OCI-LY1 (cell line): Measurements from ENCODE around the gene ROPN1L.

Experiments used
- H2AFZ ChIP-seq: fragments of 200-600 bp; sonication (generic), shearing (Covaris generic); 2 replicates; pipeline ENCODE4 v1.6.0; 2014; ENCODE audit warnings: antibody characterized with exemption, mild to moderate bottlenecking, low read length
- H3F3A ChIP-seq: fragments of 200-600 bp; sonication (generic), shearing (Covaris generic); 2 replicates; pipeline ENCODE4 v1.6.0; 2014; ENCODE audit warnings: mild to moderate bottlenecking, antibody characterized with exemption, low read length, moderate library complexity; ENCODE audit not compliant: insufficient read depth
- H3K27ac ChIP-seq: fragments of 200-600 bp; sonication (generic); 2 replicates; pipeline ENCODE4 v1.5.1; 2014; ENCODE audit warnings: low read length, mixed run types, mild to moderate bottlenecking, low read depth; ENCODE audit not compliant: poor library complexity, severe bottlenecking
- H3K27me3 ChIP-seq: fragments of 200-600 bp; sonication (generic); 2 replicates; pipeline ENCODE4 v1.6.0; 2014; ENCODE audit warnings: antibody characterized with exemption, mild to moderate bottlenecking, low read length, moderate library complexity; ENCODE audit not compliant: insufficient read depth
- H3K36me3 ChIP-seq: fragments of 200-600 bp; sonication (generic); 2 replicates; pipeline ENCODE4 v1.6.1; 2014; ENCODE audit warnings: mild to moderate bottlenecking, antibody characterized with exemption, low read length, moderate library complexity, mixed read lengths; ENCODE audit not compliant: insufficient read depth
- H3K4me1 ChIP-seq: fragments of 200-600 bp; sonication (generic); 2 replicates; pipeline ENCODE4 v1.5.1; 2014; ENCODE audit warnings: mild to moderate bottlenecking, low read length, moderate library complexity; ENCODE audit not compliant: insufficient read depth, severe bottlenecking
- H3K4me2 ChIP-seq: fragments of 200-600 bp; sonication (generic), shearing (Covaris generic); 2 replicates; pipeline ENCODE4 v1.6.1; 2014; ENCODE audit warnings: low read length
- H3K4me3 ChIP-seq: fragments of 200-600 bp; sonication (generic); 2 replicates; pipeline ENCODE4 v1.5.1; 2014; ENCODE audit warnings: low read length, low read depth, mild to moderate bottlenecking, mixed read lengths; ENCODE audit not compliant: poor library complexity, severe bottlenecking
- H3K79me2 ChIP-seq: fragments of 200-600 bp; shearing (Covaris generic); 2 replicates; pipeline ENCODE4 v1.6.1; 2016; ENCODE audit warnings: mixed run types, low read length, mixed read lengths; ENCODE audit not compliant: insufficient read depth
- H3K9ac ChIP-seq: fragments of 200-600 bp; sonication (generic), shearing (Covaris generic); 2 replicates; pipeline ENCODE4 v1.6.1; 2014; ENCODE audit warnings: mild to moderate bottlenecking, low read length, mixed read lengths
- H3K9me2 ChIP-seq: fragments of 200-600 bp; sonication (generic), shearing (Covaris generic); 2 replicates; pipeline ENCODE4 v1.6.1; 2014; ENCODE audit warnings: low read depth, mild to moderate bottlenecking, low read length, mixed read lengths
- H3K9me3 ChIP-seq: fragments of 200-600 bp; shearing (Covaris generic); 2 replicates; pipeline ENCODE4 v1.6.1; 2014; ENCODE audit warnings: low read length, mixed read lengths
- H4K20me1 ChIP-seq: fragments of 200-600 bp; sonication (generic), shearing (Covaris generic); 2 replicates; pipeline ENCODE4 v1.6.0; 2016; ENCODE audit warnings: mild to moderate bottlenecking, low read length; ENCODE audit not compliant: insufficient read depth
- CTCF ChIP-seq: fragments of 200-600 bp; sonication (generic), shearing (Covaris generic); IDR thresholded peaks from 2 replicates; pipeline ENCODE4 v1.5.1; 2017; ENCODE audit warnings: mild to moderate bottlenecking, antibody characterized with exemption, low read length, moderate library complexity, mixed read lengths
- EZH2 ChIP-seq: fragments of 200-600 bp; sonication (generic), shearing (Covaris generic); IDR thresholded peaks from 2 replicates; pipeline ENCODE4 v1.8.0; 2017; ENCODE audit warnings: borderline replicate concordance, mixed run types, mild to moderate bottlenecking, antibody characterized with exemption, low read length, moderate library complexity, mixed read lengths

Gene ROPN1L

GRCh38 chr5:10461904-10462555, 20.4 kb downstream of the ROPN1L start:
- Histone ChIP-seq H3K4me1 (no peaks in the 10 kb centered on the region), H3F3A (no peaks in the 10 kb centered on the region), H3K27ac (no peak overlapping the region), H4K20me1 (no peaks in the 10 kb centered on the region), H3K9me3 (no peaks in the 10 kb centered on the region), H3K36me3 (no peaks in the 10 kb centered on the region), H3K4me2 (no peak overlapping the region), H2AFZ (no peak overlapping the region), H3K79me2 (no peaks in the 10 kb centered on the region), H3K4me3 (no peak overlapping the region), H3K9ac (no peak overlapping the region), H3K27me3 (no peaks in the 10 kb centered on the region), H3K9me2 (no peaks in the 10 kb centered on the region)
- TF ChIP-seq EZH2, result no peak
- no peak for TF ChIP-seq CTCF

- Histone ChIP-seq H3K4me1 (no peaks in the 10 kb centered on the region), H3K79me2 (no peaks in the 10 kb centered on the region), H3K9me2 (no peaks in the 10 kb centered on the region), H3K4me3 (no peak overlapping the region), H2AFZ (no peak overlapping the region), H3K9ac (no peak overlapping the region), H3K36me3 (no peaks in the 10 kb centered on the region), H3K27me3 (no peaks in the 10 kb centered on the region), H4K20me1 (no peaks in the 10 kb centered on the region), H3K4me2 (no peak overlapping the region), H3F3A (no peaks in the 10 kb centered on the region), H3K27ac (no peak overlapping the region), H3K9me3 (no peaks in the 10 kb centered on the region)
- TF ChIP-seq EZH2 (no peak), CTCF (no peak)
Measured at GRCh38 chr5:10463566-10463965, 21.9 kb downstream of the ROPN1L start.

- no peaks in the 10 kb centered on the region for H3K9me3 ChIP-seq
- H2AFZ ChIP-seq, result no peak overlapping the region
- no peaks in the 10 kb centered on the region for H4K20me1 ChIP-seq
- no peak overlapping the region for H3K4me2 ChIP-seq
- no peaks in the 10 kb centered on the region for H3K27me3 ChIP-seq
- H3K27ac ChIP-seq, result no peak overlapping the region
- no peaks in the 10 kb centered on the region for H3F3A ChIP-seq
- no peak for TF ChIP-seq EZH2
- H3K4me1 ChIP-seq, result no peaks in the 10 kb centered on the region
- H3K9me2 ChIP-seq, result no peaks in the 10 kb centered on the region
- no peaks in the 10 kb centered on the region for H3K36me3 ChIP-seq
- H3K9ac ChIP-seq, result no peak overlapping the region
- no peak overlapping the region for H3K4me3 ChIP-seq
- H3K79me2 ChIP-seq, result no peaks in the 10 kb centered on the region
Measured at GRCh38 chr5:10464173-10464572, 22.5 kb downstream of the ROPN1L start.

- Histone ChIP-seq H3K79me2 (no peaks in the 10 kb centered on the region), H4K20me1 (no peaks in the 10 kb centered on the region)
Measured at GRCh38 chr5:10465726-10466125, 24.0 kb downstream of the ROPN1L start.

More at GRCh38 chr5:10465726-10466125, 24.0 kb downstream of the ROPN1L start:
- Histone ChIP-seq H3K4me1 (no peaks in the 10 kb centered on the region), H3K4me3 (no peak overlapping the region), H2AFZ (no peak overlapping the region), H3K27me3 (no peaks in the 10 kb centered on the region), H3K9me2 (no peaks in the 10 kb centered on the region), H3K27ac (no peak overlapping the region), H3K9ac (no peak overlapping the region), H3K36me3 (no peaks in the 10 kb centered on the region), H3K9me3 (no peaks in the 10 kb centered on the region), H3K4me2 (no peak overlapping the region), H3F3A (no peaks in the 10 kb centered on the region)
- TF ChIP-seq EZH2 (no peak), CTCF (no peak)
